Testis (tissue), 2 donors: Measurements from ENCODE around the gene CDYL.

Experiments used
- POLR2A ChIP-seq: fragments of 450-650 bp; IDR thresholded peaks from one replicate; pipeline ENCODE4 v1.6.1; 2017; ENCODE audit warnings: antibody characterized with exemption, mild to moderate bottlenecking, moderate library complexity
- TF ChIP-seq, protein P1 (sequence below), 3 experiments: fragments of 450-650 bp in 2 of 3; fragments of 200-600 bp in 1 of 3; sonication (generic) in 1 of 3; IDR thresholded peaks; one replicate each; pipeline ENCODE4 v1.5.1; 2016 to 2019; ENCODE audit warnings: antibody characterized with exemption in 3 of 3, mild to moderate bottlenecking in 2 of 3, moderate library complexity in 1 of 3

DNA sequence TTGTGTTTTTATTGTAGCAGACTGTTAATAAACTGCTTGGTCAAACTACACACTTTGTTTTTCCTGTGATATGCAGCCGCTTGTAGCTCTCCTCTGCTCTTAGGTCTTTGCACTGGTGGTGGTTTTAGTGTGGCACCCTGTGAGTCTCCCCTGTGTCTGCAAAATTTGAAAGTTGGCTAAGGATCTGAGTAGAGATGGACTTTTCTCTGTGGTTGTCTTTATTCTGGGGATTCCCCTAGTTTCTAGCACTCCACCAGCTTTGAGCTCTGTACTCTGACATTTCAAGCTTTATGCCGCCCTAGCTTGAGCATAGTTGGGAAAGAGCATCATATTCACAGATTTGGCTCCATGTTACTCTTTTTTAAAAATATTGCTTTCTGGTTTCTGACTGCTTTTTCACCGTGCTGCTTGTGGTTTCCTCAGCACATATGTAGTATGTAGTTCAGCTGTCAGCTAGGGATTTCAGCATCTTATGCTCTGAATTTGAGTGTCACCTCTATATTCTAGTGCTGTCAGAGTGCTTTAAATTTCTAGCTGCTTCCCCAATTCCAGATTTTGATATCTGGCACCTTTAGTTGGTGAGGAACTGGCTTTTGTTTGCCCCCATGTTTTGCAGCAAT, 25.4 kb downstream of the CDYL start:
- TF ChIP-seq, protein P1, sequence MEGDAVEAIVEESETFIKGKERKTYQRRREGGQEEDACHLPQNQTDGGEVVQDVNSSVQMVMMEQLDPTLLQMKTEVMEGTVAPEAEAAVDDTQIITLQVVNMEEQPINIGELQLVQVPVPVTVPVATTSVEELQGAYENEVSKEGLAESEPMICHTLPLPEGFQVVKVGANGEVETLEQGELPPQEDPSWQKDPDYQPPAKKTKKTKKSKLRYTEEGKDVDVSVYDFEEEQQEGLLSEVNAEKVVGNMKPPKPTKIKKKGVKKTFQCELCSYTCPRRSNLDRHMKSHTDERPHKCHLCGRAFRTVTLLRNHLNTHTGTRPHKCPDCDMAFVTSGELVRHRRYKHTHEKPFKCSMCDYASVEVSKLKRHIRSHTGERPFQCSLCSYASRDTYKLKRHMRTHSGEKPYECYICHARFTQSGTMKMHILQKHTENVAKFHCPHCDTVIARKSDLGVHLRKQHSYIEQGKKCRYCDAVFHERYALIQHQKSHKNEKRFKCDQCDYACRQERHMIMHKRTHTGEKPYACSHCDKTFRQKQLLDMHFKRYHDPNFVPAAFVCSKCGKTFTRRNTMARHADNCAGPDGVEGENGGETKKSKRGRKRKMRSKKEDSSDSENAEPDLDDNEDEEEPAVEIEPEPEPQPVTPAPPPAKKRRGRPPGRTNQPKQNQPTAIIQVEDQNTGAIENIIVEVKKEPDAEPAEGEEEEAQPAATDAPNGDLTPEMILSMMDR (IDR thresholded peaks at IDR 0.05): no peak
- TF ChIP-seq POLR2A: no peak
